SU-DHL-6 (cell line): ENCODE data around the gene MBD4.
"Not testable (repeated sequence)": the region's sequence is repeated elsewhere in the genome, so short reads cannot be mapped to it uniquely, and the experiment has no call there.

ENCODE experiments used
- CTCF ChIP-seq: fragments of 200-600 bp; sonication (generic); IDR thresholded peaks from one replicate; pipeline ENCODE4 v1.5.1; 2017; ENCODE audit warnings: antibody characterized with exemption, mild to moderate bottlenecking, low read length, moderate library complexity; ENCODE audit not compliant: insufficient read depth, poor library complexity, severe bottlenecking
- EZH2phosphoT487 ChIP-seq: fragments of 200-600 bp; sonication (generic), shearing (Covaris generic); conservative IDR thresholded peaks from 2 replicates; pipeline ENCODE4 v1.6.1; 2018; ENCODE audit warnings: mild to moderate bottlenecking, antibody characterized with exemption, low read length, moderate library complexity, mixed read lengths

- TF ChIP-seq CTCF, EZH2phosphoT487: not testable (repeated sequence)
These were observed 26.5 kb downstream of the MBD4 start for GRCh38 chr3:129413238-129413637.
